Neural progenitor cell (in vitro differentiated cells): ENCODE measurements around the gene NFIA. TPM values are rescaled to one million over a fixed set of nuclear protein-coding genes. Genes with fewer than 3 reads are reported as not detected.

Experiments
- DNase-seq: peaks from one replicate; pipeline ENCODE4 v3.0.0-alpha.2; 2016; ENCODE audit warnings: low spot score
- H2AFZ ChIP-seq: fragments of 200-600 bp; sonication (generic); replicated peaks from 2 replicates; pipeline ENCODE4 v1.6.1; 2016; ENCODE audit warnings: antibody characterized with exemption
- H3F3A ChIP-seq: fragments of 200-600 bp; sonication (generic); 2 replicates; pipeline ENCODE4 v1.6.1; 2016; ENCODE audit warnings: antibody characterized with exemption, low read depth
- H3K27ac ChIP-seq: fragments of 200-600 bp; sonication (generic); 2 replicates; pipeline ENCODE4 v1.5.1; 2016; ENCODE audit warnings: mild to moderate bottlenecking
- H3K27me3 ChIP-seq: fragments of 200-600 bp; sonication (generic); 2 replicates; pipeline ENCODE4 v1.6.1; 2016; ENCODE audit warnings: mild to moderate bottlenecking, moderate library complexity
- H3K36me3 ChIP-seq: fragments of 200-600 bp; sonication (generic); 2 replicates; pipeline ENCODE4 v1.5.1; 2016
- H3K4me1 ChIP-seq: fragments of 200-600 bp; sonication (generic); 2 replicates; pipeline ENCODE4 v1.6.1; 2016; ENCODE audit warnings: mixed run types
- H3K4me2 ChIP-seq: fragments of 200-600 bp; sonication (generic); 2 replicates; pipeline ENCODE4 v1.6.1; 2016
- H3K4me3 ChIP-seq: fragments of 200-600 bp; sonication (generic); 2 replicates; pipeline ENCODE4 v1.5.1; 2016
- H3K79me2 ChIP-seq: fragments of 200-600 bp; sonication (generic); 2 replicates; pipeline ENCODE4 v1.6.1; 2016; ENCODE audit warnings: low read depth
- H3K9ac ChIP-seq: fragments of 200-600 bp; sonication (generic); 2 replicates; pipeline ENCODE4 v1.6.1; 2016
- H3K9me3 ChIP-seq: fragments of 200-600 bp; sonication (generic); 2 replicates; pipeline ENCODE4 v1.5.1; 2016; ENCODE audit warnings: low read depth
- H4K20me1 ChIP-seq: fragments of 200-600 bp; sonication (generic); 2 replicates; pipeline ENCODE4 v1.6.1; 2016; ENCODE audit warnings: low read depth
- H3K27ac Mint-ChIP-seq: 3 replicates; pipeline ENCODE4 v1.8.0; 2021; ENCODE audit warnings: mixed read lengths
- H3K27me3 Mint-ChIP-seq: 2 replicates; pipeline ENCODE4 v1.8.0; 2022; ENCODE audit warnings: low read depth, mild to moderate bottlenecking, inconsistent platforms, moderate library complexity, mixed read lengths; ENCODE audit not compliant: insufficient read depth
- H3K36me3 Mint-ChIP-seq: 3 replicates; pipeline ENCODE4 v1.8.0; 2021; ENCODE audit warnings: mixed read lengths
- H3K4me1 Mint-ChIP-seq: 3 replicates; pipeline ENCODE4 v1.8.0; 2021; ENCODE audit warnings: mixed read lengths
- H3K4me3 Mint-ChIP-seq: 3 replicates; pipeline ENCODE4 v1.8.0; 2021; ENCODE audit warnings: mild to moderate bottlenecking, moderate library complexity, mixed read lengths
- H3K9me3 Mint-ChIP-seq: 3 replicates; pipeline ENCODE4 v1.8.0; 2020; ENCODE audit warnings: mixed read lengths
- CTCF ChIP-seq: fragments of 200-600 bp; sonication (generic); IDR thresholded peaks from 2 replicates; pipeline ENCODE4 v1.5.1; 2017; ENCODE audit warnings: antibody characterized with exemption, mild to moderate bottlenecking
- EZH2 ChIP-seq: fragments of 200-600 bp; sonication (generic); IDR thresholded peaks from 2 replicates; pipeline ENCODE4 v1.6.1; 2017; ENCODE audit warnings: antibody characterized with exemption, mild to moderate bottlenecking, moderate library complexity
- EZH2phosphoT487 ChIP-seq: fragments of 200-600 bp; sonication (generic); IDR thresholded peaks from 2 replicates; pipeline ENCODE4 v1.6.1; 2017; ENCODE audit warnings: antibody characterized with exemption
- total RNA-seq: library from RNA; depleted of rRNA; stranded (reverse); fragments of >200 nt; gene quantifications from 2 replicates; pipeline ENCODE4 v1.2.3, GENCODE V29; 2015; ENCODE audit warnings: low replicate concordance

The NFIA gene
- total RNA-seq, 1 donor from 2014 or later = 5.3 TPM

DNA sequence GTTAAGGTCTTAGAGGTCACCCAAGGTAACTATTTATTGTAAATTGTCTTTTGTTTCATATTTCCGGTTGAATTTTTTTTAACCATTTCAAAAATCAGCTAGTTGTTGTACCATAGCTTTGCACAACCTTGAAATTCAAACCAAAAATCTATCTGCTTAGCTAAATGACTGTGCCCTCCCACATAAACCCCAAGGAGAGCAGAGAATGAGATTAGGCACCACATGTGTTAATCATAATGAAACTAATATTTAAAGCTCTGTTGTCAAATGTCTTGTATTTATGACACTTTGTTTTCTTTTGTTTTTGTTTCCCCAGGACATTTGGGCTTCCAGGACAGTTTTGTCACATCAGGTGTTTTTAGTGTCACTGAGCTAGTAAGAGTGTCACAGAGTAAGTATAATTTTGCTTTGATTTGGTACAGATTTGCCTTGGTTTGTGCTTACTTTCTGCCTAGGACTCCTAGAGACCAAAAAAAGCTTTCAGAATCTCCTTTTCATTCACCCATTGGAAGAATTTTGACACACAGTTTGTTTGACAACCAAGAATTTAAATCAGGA is 249.9 kb downstream of the NFIA start:
- no peaks in the 10 kb centered on the region for H3K79me2 ChIP-seq
- peaks cover 1% of the 10 kb centered on the region for H3K4me1 ChIP-seq
- no peak overlapping the region for H3K27ac ChIP-seq
- DNase-seq = no peak
- peaks cover 6% of the 10 kb centered on the region for H3K36me3 Mint-ChIP-seq
- TF ChIP-seq EZH2phosphoT487 = no peak
- no peak for TF ChIP-seq CTCF
- no peak for TF ChIP-seq EZH2
- peaks cover 2% of the 10 kb centered on the region for H3K27me3 Mint-ChIP-seq
- H3K4me2 ChIP-seq = no peak overlapping the region
- no peak overlapping the region for H3K4me3 Mint-ChIP-seq
- H2AFZ ChIP-seq = no peak overlapping the region
- no peaks in the 10 kb centered on the region for H3K9me3 ChIP-seq
- no peaks in the 10 kb centered on the region for H3F3A ChIP-seq
- no peak overlapping the region for H3K4me3 ChIP-seq
- H3K27me3 ChIP-seq = no peaks in the 10 kb centered on the region
- H3K9me3 Mint-ChIP-seq = peaks cover 3% of the 10 kb centered on the region
- no peaks in the 10 kb centered on the region for H3K36me3 ChIP-seq
- peaks cover 31% of the 10 kb centered on the region for H3K4me1 Mint-ChIP-seq
- no peaks in the 10 kb centered on the region for H4K20me1 ChIP-seq
- no peak overlapping the region for H3K9ac ChIP-seq
- H3K27ac Mint-ChIP-seq = no peak overlapping the region

DNA sequence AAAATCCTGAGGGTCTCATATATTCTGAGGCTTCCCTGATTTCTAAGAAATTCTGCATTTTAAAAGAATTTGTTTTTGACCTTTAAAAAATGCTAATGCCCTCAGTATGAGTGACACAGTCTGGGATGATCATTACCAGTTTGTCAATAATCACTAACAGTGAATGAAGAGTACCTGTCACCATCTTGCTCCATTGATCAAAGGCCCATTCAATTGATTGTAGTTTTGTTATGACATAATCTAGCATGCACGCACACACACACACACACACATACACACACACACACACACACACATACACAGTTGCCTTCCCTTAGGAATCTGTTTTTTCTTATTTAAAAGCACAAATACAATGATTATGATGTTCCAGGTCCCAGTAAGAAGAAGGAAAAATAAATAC is 250.4 kb downstream of the NFIA start:
- Histone ChIP-seq H3F3A (no peaks in the 10 kb centered on the region), H3K4me2 (no peak overlapping the region), H2AFZ (no peak overlapping the region), H3K27me3 (no peaks in the 10 kb centered on the region), H3K79me2 (no peaks in the 10 kb centered on the region), H3K9me3 (no peaks in the 10 kb centered on the region), H3K36me3 (no peaks in the 10 kb centered on the region), H4K20me1 (no peaks in the 10 kb centered on the region), H3K4me1 (peaks cover 6% of the 10 kb centered on the region), H3K4me3 (no peak overlapping the region), H3K27ac (no peak overlapping the region), H3K9ac (no peak overlapping the region)
- Mint-ChIP-seq H3K4me3 (no peak overlapping the region), H3K27me3 (no peaks in the 10 kb centered on the region), H3K27ac (no peak overlapping the region), H3K36me3 (peaks cover 4% of the 10 kb centered on the region), H3K4me1 (peaks cover 36% of the 10 kb centered on the region), H3K9me3 (peaks cover 3% of the 10 kb centered on the region)
- DNase-seq = no peak
- TF ChIP-seq EZH2phosphoT487 (no peak), CTCF (no peak), EZH2 (no peak)

- Histone ChIP-seq H2AFZ (no peak overlapping the region), H3K4me3 (no peak overlapping the region), H3K9ac (no peak overlapping the region), H3K79me2 (no peaks in the 10 kb centered on the region), H3K4me2 (no peak overlapping the region), H3K36me3 (no peaks in the 10 kb centered on the region), H3K27ac (no peak overlapping the region), H3K27me3 (no peaks in the 10 kb centered on the region), H4K20me1 (no peaks in the 10 kb centered on the region), H3K4me1 (peaks cover 10% of the 10 kb centered on the region), H3K9me3 (no peaks in the 10 kb centered on the region), H3F3A (no peaks in the 10 kb centered on the region)
- no peak for TF ChIP-seq EZH2
- no peak for TF ChIP-seq CTCF
- TF ChIP-seq EZH2phosphoT487 = no peak
- Mint-ChIP-seq H3K36me3 (peaks cover 3% of the 10 kb centered on the region), H3K4me1 (peaks cover 49% of the 10 kb centered on the region), H3K9me3 (no peaks in the 10 kb centered on the region), H3K4me3 (no peak overlapping the region), H3K27ac (no peak overlapping the region), H3K27me3 (no peaks in the 10 kb centered on the region)
- DNase-seq = no peak
Observed at GRCh38 chr1:61334718-61335589, 252.6 kb downstream of the NFIA start.
